DMS53 treated with DMSO at 0.1 percent for 48 hours (cell line): ENCODE results near the gene GPRIN3.

Experiments used
- DNase-seq: peaks from one replicate; lab custom pipeline; 2025; ENCODE audit not compliant: unreplicated experiment; lab: John Stamatoyannopoulos, UW

Gene GPRIN3

DNA sequence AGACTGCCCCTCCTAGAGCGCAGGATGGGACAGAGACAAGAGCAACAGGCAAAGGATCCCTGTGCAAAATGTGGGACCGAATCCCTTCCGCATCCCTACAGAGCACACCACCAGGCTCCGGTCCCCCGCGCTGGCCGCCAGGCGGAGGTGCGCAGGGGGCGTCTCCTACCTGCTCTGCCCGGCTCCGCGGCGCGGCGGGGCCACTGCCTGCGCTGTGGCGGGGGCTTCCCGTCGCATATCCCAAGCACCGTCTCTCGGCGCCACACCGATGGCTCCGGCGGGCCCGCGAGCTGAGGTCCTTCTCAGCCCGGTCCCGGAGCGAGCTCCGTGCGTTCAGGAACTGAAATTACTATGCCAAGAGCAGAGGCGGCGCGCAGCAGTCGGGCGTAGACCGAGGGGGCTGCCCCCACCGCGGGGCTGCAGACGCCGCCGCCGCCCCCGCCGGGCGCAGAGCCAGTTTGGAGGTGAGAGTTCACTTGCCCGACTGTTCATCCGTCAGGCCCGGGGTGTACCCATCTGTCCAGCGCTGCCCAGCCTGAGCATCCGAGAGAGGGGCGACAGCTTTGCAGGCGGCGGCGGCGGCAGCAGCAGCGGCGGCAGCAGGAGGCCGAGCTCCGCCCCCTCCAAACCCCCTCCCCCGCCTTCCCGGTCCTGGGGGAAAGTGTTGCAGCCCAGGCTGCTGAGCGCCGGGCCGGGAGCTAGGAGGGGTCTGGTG lies at the start of gene GPRIN3:
GPRIN3 (minus strand) TSS at position 355 of the 715 bp plus-strand sequence. CDS start 57,690 bp downstream, outside the sequence.
- DNase-seq, result peak; percentile 28

DNA sequence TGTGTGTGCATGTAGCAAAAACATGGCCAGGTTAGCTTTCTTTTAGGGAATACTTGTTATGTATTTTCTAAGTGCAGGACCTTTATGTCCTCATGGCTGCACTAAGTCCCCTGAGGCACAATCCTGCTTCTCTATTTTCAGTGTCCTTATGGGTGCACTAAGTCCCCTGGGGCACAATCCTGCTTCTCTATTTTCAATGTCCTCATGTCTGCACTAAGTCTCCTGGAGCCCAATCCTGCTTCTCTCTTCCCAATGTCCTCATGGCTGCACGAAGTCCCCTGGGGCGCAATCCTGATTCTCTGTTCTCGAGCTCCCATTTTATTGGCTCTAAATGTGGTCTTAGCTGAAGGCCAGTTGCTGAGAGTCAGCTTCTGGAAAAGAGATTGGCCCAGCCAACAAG lies 49.7 kb upstream of the GPRIN3 start:
- DNase-seq, result no peak

DNA sequence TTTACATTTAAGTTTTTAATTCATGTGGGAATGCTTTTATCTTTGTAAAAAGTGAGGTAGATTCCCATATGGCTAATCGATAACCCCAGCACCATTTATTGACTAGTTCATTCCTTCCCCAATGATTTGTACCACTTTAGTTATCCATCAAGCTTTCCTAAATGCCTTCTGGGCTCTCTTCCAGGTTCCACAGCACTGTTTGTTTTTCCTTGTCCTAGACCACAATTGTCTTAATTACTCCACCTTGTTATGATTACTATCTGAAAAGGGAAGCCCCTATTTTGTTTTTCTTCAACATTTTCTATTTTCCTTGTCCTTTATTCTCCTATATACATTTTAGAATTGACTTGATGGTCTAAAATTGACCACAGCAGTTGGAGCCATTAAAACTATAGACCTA lies 48.5 kb upstream of the GPRIN3 start:
- no peak for DNase-seq

DNA sequence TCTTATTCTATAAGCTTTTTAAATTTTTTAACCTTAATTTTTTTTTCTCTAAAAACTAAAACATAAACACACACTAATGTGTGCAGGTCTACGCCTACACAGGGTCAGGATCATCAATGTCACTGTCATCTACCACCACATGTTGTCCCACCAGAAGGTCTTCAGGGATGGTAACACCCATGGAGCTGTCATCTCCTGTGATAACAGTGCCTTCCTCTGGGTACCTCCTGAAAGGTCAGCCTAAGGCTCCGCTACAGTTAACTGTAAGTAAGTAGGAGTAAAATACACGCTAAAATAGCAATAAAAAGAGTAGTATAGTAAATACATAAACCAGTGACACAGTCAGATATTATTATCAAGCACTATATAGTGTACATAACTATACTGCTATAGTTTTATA lies 45.9 kb upstream of the GPRIN3 start:
- DNase-seq, result no peak

DNA sequence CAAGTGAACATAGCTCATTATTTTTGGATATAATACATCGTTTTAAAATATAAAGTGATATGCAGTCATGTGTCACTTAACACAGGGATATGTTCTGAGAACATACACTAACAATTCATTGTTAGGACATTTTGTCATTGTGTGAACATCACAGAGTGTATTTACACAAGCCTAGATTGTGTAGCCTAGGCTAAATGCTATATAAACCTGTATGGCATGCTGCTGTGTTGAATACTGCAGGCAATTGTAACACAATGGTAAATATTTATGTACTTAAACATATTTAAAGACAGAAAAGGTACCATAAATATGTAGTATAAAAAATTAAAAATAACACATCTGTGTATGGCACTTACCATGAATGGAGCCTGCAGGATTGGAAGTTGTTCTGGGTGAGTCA lies 44.9 kb upstream of the GPRIN3 start:
- DNase-seq, result peak; percentile 2

DNA sequence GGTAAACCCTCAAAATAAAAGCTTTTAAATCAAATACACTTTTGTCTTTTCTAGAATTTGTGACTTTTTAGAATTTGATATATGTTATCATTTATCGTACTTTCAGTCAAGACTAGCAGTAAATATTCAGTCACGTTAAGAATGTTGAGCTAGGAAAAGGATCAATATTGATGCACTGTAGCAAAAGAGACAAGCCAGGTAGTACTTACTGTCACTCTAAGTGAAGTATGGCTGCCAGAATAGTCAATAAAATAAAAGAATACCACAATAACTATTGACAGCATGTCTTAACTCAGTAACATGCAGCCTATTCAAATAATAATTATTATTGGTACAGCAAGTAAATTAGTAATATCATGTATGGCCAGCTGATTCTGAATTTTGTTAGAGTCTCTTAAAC lies 43.6 kb upstream of the GPRIN3 start:
- no peak for DNase-seq

DNA sequence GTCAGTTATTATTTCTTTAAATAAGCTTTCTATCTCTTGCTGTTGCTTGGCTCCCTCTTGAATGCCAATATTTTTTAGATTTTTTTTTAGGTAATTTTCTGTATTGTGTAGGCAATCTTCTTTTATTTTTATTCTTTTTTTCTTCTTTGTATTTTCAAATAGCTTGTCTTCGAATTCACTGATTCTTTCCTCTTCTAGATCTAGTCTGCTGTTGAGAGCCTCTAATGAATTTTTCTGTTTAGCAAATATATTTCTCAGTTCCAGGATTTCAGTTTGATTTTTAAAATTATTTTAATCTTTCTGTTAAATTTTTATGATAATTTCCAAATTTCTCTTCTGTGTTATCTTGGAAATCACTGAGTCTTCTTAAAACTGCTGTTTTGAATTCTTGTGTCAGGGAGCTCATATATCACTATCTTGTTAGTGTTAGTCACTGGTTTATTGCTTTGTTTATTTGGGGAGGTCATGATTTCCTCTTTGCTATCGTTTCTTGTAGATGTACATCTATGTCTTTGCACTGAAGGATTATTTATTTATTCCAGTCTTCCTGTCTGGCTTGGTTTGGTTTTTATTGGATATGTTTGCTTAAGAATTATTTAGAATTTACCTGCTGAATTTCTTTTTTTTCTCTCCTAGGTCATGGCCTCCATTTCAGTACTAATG lies 39.9 kb upstream of the GPRIN3 start:
- DNase-seq, result no peak

DNA sequence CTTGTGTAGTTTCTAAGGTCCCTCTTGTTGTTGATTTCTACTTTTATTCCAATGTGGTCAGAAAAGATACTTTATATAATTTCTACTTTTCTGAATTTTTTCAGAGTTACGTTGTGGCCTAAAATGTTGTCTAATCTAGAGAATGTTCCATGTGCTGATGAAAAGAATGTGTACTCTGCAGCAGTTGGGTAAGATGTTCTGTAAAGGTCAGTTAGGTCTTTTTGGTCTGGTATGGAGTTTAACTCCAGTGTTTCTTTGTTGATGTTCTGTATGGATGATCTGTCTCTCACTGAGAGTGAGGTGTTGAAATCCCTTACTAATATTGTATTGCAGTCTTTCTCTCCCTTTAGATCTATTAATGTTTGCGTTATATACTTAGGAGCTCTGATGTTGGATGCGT lies 37.0 kb upstream of the GPRIN3 start:
- no peak for DNase-seq

DNA sequence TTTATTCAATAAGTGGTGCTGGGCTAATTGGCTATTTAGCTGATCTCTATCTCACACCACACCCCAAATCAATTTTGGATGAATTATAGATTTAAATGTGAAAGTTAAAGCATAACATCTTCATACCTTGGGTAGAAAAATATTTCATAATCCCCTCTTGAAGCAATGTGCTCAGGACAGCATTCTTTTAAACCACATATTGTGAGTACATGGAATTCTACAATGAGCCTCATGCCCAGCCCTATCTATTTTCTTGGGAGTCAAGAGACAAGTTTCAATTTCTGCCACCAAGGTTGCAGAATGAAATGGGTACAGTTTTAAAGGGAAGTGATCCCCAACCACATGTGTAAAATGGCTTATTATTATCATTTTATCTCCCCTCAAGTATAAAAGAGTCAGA lies 30.6 kb upstream of the GPRIN3 start:
- DNase-seq, result no peak

DNA sequence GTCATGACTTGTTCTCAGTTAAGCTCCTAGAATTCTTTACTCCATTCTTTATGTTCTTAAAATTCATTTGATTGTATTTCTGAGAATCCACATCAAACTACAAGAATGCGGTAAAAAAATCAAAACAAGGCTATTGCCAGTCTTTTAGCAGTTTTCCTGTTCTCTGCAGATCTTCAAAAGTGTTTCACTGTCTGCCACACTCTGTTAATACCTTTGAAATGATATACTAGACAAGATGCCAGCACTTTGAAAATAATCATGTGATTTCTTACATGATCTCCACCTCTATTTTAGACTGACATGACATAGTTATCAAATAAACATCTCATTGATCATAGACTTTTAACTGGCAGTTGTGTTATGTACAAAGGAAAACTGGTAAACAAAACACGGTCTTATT lies 30.1 kb upstream of the GPRIN3 start:
- no peak for DNase-seq

DNA sequence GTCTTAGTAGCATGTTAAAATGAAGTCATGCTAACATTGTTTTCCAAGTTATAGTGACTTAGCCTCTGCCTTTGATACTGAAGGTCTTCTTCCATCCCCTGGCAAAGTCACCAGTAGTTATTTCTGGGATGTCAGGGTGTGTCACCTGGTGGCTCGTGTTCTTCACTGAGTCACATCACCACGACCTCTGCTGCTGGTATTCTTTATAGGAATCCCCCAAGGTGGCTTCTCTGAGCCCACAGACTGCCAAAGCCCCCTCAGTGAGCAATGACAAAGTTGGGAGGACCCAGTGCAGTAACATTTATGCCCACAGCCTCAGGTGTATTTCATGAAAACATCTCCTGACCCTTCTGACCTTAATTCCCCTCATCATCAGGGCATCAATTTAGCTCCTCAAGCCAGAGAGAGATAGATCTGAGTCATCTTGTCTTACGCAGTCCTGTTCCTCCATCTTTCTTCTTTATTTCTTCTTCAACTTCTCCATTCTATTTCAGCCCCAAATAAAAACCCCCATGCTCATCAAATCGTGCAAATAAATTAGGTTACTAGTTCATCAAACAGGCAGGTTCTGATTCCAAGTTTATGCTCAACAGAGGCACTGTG lies 29.3 kb upstream of the GPRIN3 start:
- no peak for DNase-seq

DNA sequence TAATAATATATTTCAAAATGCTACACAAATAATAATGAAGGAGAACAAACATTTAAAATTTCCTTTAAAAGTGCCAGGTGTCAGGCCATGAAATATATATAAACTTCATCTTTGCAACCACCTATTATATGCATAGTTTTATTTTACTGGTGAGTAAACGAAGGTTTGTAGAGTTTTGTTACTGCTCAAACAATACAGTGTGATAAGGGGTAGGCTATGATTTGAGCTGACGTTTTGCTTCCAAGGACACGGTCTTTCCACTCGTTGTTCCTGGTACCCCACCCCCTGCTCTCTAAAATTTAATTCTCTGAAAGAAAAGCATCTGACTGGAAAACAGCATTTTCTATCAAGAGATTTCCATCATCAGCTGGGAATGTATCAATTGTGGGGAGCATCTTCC lies 27.2 kb upstream of the GPRIN3 start:
- DNase-seq, result no peak

DNA sequence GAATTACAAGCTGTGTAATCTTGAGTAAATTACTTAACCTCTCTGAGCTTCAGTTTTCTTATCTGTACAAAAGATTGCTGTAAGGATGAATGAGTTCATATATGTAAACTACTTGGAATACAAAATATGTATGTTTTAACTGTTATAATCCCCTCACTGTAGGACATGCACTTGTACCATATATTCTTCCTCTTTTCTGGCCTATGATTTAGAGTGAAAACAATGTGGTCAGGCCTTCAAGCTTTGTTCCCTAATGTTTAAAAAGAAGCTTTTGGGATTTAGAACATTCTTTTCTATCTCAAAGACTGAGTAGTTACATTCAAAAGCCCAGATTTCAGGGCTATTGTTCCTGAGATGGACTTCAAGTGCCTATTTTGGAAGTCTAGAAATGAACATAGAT lies 26.7 kb upstream of the GPRIN3 start:
- no peak for DNase-seq

DNA sequence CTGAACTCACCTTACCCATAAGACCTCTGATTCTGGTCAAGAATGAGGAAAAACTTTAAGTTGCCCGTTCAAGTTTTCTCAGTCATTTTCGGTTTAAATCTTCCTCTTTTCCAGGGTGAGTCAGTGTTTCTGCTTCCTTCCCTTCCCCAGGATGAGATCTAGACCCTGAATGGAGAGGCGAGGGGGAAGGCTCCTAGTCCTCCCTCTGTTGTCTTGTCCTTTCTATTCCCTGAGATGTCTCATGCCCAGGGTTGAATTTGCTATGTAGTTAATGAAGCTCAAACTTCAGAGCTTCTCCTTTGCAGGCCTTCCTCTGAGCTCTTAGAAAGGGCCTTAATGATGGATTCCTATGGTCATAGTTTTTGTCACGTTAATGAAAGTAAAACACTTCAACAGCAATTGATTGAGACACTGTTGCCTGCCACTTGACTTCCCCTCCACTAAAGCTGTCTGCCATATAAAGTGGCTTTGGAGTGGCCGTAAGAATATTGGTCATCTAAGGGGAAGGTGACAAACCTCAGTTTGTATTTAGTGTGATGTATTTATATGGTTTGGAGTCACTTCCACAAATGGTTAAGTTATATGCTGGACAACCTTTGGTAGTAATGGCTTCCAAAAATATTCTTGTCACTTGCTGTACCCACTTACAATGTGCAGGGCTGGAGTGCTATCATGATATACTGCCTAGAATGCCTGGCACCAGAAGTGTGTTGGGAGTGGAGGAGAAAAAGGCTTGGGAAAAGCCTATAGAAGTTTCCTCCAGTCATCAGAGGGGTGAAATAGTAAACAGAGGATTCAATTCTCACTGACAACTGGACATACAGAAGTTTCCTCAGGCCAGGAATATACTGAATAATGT lies 24.3 kb upstream of the GPRIN3 start:
- no peak for DNase-seq

DNA sequence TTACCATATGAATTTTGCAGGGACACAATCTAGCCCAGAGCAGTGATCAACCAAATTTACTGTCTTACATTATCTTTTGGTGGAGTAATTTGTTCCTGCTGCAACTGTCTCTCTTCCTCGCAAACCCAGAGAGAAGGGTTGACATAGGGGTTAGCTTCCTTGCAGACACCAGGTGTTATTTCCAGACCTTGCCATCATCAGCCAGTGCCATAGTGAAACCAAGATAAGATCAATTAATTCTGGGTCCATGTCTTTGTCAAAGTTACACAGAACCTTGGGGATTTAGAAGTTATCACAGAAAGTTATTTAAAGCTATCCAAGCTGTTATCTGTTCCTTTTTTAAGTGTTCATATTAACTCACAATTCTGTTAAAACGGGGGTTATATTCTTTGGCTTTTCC lies 23.6 kb upstream of the GPRIN3 start:
- DNase-seq, result no peak

DNA sequence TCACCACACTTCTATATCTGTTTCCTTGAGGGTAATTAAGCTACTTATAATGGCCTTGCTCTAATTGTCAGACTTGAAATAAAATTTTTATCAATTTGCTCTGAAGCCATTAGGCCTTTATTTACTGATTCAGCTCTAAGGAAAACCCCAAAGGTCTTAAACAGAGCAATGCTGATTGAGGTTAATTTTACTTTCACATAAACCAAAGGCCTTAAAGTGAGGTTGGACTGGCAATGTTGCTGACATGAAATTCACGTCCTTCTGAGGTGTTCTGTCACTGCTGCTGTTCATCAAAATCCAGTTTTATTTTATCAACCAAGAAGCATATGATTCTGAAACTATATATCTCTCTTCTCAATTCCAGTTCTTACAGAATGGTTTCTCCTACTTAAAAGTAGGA lies 21.7 kb upstream of the GPRIN3 start:
- no peak for DNase-seq

DNA sequence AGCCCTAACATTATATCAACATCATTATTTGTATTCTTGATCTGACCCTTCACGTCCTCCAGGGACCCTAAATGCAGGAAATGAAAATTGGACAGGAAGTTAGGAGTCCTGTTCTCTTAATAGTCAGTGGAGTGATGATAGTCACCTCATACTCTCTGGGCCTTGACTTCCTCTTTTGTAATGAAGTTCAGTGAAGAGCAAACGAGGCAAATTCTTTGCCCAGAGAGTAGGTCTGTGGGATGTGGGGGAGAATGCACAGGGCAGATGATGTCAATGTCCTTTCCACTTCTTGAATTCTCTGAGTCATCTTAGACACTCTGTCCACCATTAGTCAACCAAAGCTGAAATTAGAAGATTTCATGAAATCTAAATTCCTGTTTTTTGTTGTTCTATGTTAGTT lies 17.1 kb upstream of the GPRIN3 start:
- DNase-seq, result no peak

DNA sequence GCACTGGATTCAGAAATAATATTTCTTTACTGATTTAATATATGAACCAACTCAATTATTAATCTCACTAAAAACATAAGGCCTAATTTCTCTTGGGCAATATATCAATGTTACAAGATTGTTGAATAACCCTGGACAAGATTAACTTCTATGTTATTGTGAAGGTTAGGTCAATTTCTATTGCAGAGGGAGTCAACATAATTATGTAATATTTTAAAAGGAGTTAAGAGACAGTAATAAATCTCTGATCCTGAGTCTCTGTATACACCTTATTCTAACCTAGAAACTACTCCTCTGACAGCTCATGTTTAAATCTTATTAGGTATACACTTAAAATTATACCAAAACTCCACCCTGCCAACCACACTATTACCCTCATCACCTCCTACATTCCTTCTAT lies 15.1 kb upstream of the GPRIN3 start:
- DNase-seq, result no peak

DNA sequence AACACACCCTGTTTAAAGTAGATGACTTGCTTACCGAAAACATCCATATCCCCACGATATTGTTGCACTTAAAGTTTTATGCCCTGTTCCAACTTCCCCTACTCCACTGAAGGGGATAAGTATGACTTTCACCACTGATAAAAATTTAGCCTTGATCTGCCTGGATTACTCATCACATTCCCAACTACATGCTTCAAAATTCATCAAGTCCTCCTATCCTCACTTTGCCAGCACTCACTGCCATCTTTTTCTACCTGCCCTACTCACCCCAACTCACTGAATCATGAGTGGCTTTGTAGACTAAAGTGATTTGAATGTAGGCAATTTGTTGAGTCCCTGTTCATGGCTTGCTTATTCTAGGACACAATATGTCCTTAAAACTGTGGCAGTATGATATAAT lies 12.2 kb upstream of the GPRIN3 start:
- no peak for DNase-seq

DNA sequence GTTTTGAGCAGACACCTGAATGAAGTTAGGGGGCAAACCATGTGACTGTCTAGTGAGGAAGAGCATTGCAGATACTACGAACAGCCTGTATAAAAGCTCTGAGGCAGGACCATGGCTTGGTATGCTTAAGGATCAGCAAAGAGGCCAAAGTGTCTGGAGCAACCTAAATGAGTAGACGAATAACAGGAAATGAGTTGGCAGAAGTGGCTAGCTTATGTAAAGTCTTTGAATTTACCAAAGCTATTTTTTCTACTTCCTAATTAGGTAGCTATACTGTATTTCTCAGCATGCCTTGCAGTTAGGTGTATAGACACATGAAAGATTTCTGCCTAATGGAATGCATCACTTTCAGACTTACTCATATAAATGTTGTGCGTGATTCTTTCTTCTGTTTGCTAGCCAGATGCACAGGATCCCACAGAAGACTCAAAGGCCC lies 9.3 kb upstream of the GPRIN3 start:
- peak; percentile 33 for DNase-seq

DNA sequence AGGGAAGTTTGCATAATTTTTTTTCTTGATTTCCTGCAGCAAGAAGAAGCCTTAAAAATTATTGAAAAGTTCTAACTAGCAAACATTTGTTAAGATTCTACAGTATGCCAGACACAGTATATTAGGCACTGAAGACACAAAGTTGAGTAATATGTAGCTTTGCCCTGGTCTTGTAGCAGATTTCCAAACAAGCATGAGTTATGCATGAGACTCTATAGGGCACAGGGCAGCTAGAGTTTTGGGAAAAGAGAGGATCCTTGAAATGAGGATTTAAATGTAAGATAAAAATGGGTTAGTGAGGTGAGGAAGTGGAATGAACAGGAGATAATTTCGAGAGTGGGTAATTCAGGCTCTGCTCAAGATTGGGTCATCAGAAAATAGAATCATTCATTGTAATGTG lies 8.6 kb upstream of the GPRIN3 start:
- DNase-seq, result no peak

DNA sequence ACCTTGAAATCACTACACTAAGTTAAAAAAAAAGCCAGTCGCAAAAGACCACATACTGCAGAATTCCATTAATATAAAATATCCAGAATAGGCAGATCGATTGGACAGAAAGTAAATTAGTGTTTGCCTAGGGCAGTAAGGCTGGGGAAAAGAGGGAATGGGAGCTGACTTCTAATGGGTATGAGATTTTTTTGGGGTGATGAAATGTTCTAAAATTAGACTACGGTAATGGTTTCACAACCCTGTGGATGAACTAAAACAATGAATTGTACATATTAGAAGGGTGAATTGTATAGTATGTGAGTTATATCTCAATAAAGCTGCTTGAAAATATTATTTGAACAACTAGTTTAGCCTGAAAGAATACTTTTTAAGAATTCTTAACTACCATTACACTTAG lies 6.7 kb upstream of the GPRIN3 start:
- no peak for DNase-seq
